NT2/D1 (cell line): Measurements from ENCODE around the gene CELSR1.

Experiments
- DNase-seq: peaks from one replicate; pipeline ENCODE4 v3.0.0-alpha.2; 2011; ENCODE audit warnings: low read depth, low spot score
- H3K27me3 ChIP-seq: 2 replicates; pipeline ENCODE4 v1.6.0; 2011; ENCODE audit warnings: mild to moderate bottlenecking; ENCODE audit not compliant: insufficient read length, insufficient read depth
- H3K36me3 ChIP-seq: 2 replicates; pipeline ENCODE4 v1.6.1; 2011; ENCODE audit warnings: mild to moderate bottlenecking, low read length, mixed read lengths; ENCODE audit not compliant: insufficient read depth, insufficient read length
- H3K4me1 ChIP-seq: 2 replicates; pipeline ENCODE4 v1.5.1; 2011; ENCODE audit not compliant: insufficient read depth, insufficient read length
- H3K4me3 ChIP-seq: 2 replicates; pipeline ENCODE4 v1.5.1; 2011; ENCODE audit warnings: low read depth; ENCODE audit not compliant: insufficient read length
- H3K9ac ChIP-seq: 2 replicates; pipeline ENCODE4 v1.6.0; 2011; ENCODE audit warnings: low read depth; ENCODE audit not compliant: insufficient read length
- H3K9me3 ChIP-seq: 2 replicates; pipeline ENCODE4 v1.5.1; 2011; ENCODE audit warnings: mild to moderate bottlenecking, low read length; ENCODE audit not compliant: insufficient read depth
- SUZ12 ChIP-seq: IDR thresholded peaks from 2 replicates; pipeline ENCODE4 v1.6.1; 2011; ENCODE audit not compliant: insufficient read length, insufficient read depth; ENCODE audit errors: extremely low read depth
- YY1 ChIP-seq: IDR thresholded peaks from 2 replicates; pipeline ENCODE4 v1.6.1; 2011; ENCODE audit not compliant: insufficient read length, insufficient read depth
- ZNF274 ChIP-seq: IDR thresholded peaks from 2 replicates; pipeline ENCODE4 v1.6.1; 2011; ENCODE audit warnings: mild to moderate bottlenecking, low read depth, low read length

The CELSR1 gene

GRCh38 chr22:46360097-46360496 lies 177.3 kb downstream of the CELSR1 start:
- no peak for TF ChIP-seq ZNF274
- TF ChIP-seq SUZ12: no peak
- no peak for TF ChIP-seq YY1
- H3K9me3 ChIP-seq: no peaks in the 10 kb centered on the region
- H3K9ac ChIP-seq: no peak overlapping the region
- H3K4me1 ChIP-seq: peaks cover 4% of the 10 kb centered on the region
- peaks cover 67% of the 10 kb centered on the region for H3K36me3 ChIP-seq
- no peak overlapping the region for H3K4me3 ChIP-seq
- no peaks in the 10 kb centered on the region for H3K27me3 ChIP-seq
- DNase-seq: no peak

GRCh38 chr22:46359362-46359761 lies 178.1 kb downstream of the CELSR1 start:
- no peak for DNase-seq
- H3K27me3 ChIP-seq: no peaks in the 10 kb centered on the region
- peaks cover 2% of the 10 kb centered on the region for H3K4me1 ChIP-seq
- no peaks in the 10 kb centered on the region for H3K9me3 ChIP-seq
- H3K9ac ChIP-seq: no peak overlapping the region
- peaks cover 71% of the 10 kb centered on the region for H3K36me3 ChIP-seq
- no peak for TF ChIP-seq SUZ12
- TF ChIP-seq ZNF274: no peak
- TF ChIP-seq YY1: no peak
- no peak overlapping the region for H3K4me3 ChIP-seq

GRCh38 chr22:46358766-46359165 lies 178.7 kb downstream of the CELSR1 start:
- Histone ChIP-seq H3K27me3 (no peaks in the 10 kb centered on the region), H3K4me1 (no peaks in the 10 kb centered on the region), H3K4me3 (no peak overlapping the region), H3K9ac (no peak overlapping the region), H3K9me3 (no peaks in the 10 kb centered on the region), H3K36me3 (peaks cover 75% of the 10 kb centered on the region)
- TF ChIP-seq SUZ12 (no peak), YY1 (no peak), ZNF274 (no peak)
- no peak for DNase-seq

- H3K4me1 ChIP-seq: no peaks in the 10 kb centered on the region
- H3K27me3 ChIP-seq: no peaks in the 10 kb centered on the region
- no peaks in the 10 kb centered on the region for H3K9me3 ChIP-seq
- no peak for TF ChIP-seq ZNF274
- TF ChIP-seq YY1: no peak
- TF ChIP-seq SUZ12: no peak
- DNase-seq: no peak
- no peak overlapping the region for H3K4me3 ChIP-seq
- peaks cover 79% of the 10 kb centered on the region for H3K36me3 ChIP-seq
- H3K9ac ChIP-seq: no peak overlapping the region
Observed at GRCh38 chr22:46357711-46358520, 179.5 kb downstream of the CELSR1 start.

- Histone ChIP-seq H3K4me1 (no peaks in the 10 kb centered on the region), H3K4me3 (no peak overlapping the region), H3K9ac (no peak overlapping the region), H3K27me3 (no peaks in the 10 kb centered on the region), H3K36me3 (peaks cover 85% of the 10 kb centered on the region), H3K9me3 (no peaks in the 10 kb centered on the region)
- no peak for DNase-seq
- TF ChIP-seq YY1 (no peak), ZNF274 (no peak), SUZ12 (no peak)
Observed at GRCh38 chr22:46356496-46357480, 180.6 kb downstream of the CELSR1 start.

GRCh38 chr22:46355996-46356471 lies 181.4 kb downstream of the CELSR1 start:
- no peak overlapping the region for H3K9ac ChIP-seq
- H3K9me3 ChIP-seq: no peaks in the 10 kb centered on the region
- H3K4me3 ChIP-seq: no peak overlapping the region
- no peak for TF ChIP-seq ZNF274
- TF ChIP-seq SUZ12: no peak
- TF ChIP-seq YY1: no peak
- DNase-seq: no peak
- H3K27me3 ChIP-seq: no peaks in the 10 kb centered on the region
- H3K36me3 ChIP-seq: peaks cover 92% of the 10 kb centered on the region
- H3K4me1 ChIP-seq: no peaks in the 10 kb centered on the region

GRCh38 chr22:46355369-46355995 lies 181.9 kb downstream of the CELSR1 start:
- peaks cover 98% of the 10 kb centered on the region for H3K36me3 ChIP-seq
- no peaks in the 10 kb centered on the region for H3K4me1 ChIP-seq
- H3K27me3 ChIP-seq: no peaks in the 10 kb centered on the region
- peak; percentile 54 for DNase-seq
- H3K4me3 ChIP-seq: no peak overlapping the region
- no peaks in the 10 kb centered on the region for H3K9me3 ChIP-seq
- H3K9ac ChIP-seq: no peak overlapping the region
- no peak for TF ChIP-seq YY1
- TF ChIP-seq SUZ12: no peak
- no peak for TF ChIP-seq ZNF274
